Non-pigmented ciliary epithelial cell (primary cell): ENCODE results near the gene TMEM154.
"Not testable (repeated sequence)": the region's sequence is repeated elsewhere in the genome, so short reads cannot be mapped to it uniquely, and the experiment has no call there.

Experiments
- DNase-seq: peaks from one replicate; pipeline ENCODE4 v3.0.0-alpha.2; 2010; ENCODE audit warnings: low read depth

Gene TMEM154

GRCh38 chr4:152667781-152668180 is 12.0 kb downstream of the TMEM154 start:
- no peak for DNase-seq

- DNase-seq = no peak
These were observed 12.9 kb downstream of the TMEM154 start for GRCh38 chr4:152666946-152667345.

DNA sequence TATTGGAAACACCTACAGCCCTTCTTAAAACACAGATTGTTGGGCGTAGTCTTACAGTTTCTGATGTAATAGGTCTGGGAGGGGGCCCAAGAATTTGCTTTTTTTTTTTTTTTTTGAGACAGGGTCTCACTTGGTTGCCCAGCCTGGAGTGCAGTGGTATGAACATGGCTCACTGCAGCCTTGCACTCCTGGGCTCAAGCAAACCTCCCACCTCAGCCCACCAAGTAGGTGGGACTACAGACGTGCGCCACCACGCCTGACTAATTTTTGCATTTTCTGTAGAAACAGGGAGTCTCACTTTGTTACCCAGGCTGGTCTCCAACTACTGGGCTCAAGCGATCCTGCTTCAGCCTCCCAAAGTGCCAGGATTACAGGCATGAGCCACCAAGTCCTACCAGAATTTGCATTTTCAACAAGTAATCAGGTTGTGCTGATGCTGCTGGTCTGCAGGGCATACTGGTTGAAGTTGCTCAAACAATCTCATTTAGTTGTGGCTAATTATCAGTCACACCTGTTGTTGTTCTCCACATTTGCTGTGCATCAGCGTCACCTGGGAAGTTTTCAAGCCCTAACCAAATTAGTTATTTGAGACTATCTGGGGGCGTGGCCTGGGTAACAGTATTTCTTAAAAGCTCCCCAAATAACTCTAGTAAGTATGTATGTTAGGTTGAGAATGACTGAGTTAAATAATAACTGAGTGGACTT is 14.0 kb downstream of the TMEM154 start:
- DNase-seq = no peak

GRCh38 chr4:152664067-152664378 is 15.8 kb downstream of the TMEM154 start:
- DNase-seq = not testable (repeated sequence)

DNA sequence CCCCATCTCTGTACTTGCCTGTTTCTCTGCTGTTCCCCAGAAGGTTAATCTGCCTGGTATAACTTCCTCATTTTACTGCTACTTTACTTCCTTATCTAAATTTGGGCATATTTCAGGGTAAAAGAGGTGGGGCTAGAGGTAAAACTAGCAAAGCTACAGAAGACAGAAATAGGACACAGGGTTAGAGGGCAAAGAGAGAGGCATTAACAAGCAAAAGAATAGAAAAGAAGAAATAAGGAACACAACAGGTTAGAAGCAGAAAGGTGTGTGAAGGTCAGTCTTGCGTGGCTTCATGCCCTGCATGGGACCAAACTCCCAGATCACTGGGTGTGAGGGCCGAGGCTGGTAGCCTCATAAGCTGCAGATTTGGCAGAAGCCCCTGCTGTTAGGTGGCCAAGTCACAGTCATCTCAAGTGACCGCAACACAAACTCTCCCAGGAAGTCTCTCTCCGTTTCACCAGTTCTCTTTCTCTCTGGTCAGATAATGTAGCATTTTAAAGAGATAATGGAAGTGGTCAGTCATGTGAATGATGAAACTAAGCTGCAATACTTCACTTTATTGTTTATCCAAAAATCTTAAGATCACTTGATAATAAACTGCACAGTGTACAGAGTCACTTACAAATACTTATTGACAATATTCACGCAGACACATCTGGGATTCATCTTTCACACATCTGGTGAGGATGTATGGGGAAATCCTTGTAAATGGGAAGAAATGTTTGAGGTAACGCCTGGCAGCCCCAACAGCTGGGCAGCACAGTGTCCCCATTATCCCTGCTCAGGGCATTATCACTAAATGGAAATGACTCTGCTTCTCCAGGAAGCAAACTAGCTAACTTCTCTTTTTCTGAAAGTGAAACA is 16.4 kb downstream of the TMEM154 start:
- no peak for DNase-seq

DNA sequence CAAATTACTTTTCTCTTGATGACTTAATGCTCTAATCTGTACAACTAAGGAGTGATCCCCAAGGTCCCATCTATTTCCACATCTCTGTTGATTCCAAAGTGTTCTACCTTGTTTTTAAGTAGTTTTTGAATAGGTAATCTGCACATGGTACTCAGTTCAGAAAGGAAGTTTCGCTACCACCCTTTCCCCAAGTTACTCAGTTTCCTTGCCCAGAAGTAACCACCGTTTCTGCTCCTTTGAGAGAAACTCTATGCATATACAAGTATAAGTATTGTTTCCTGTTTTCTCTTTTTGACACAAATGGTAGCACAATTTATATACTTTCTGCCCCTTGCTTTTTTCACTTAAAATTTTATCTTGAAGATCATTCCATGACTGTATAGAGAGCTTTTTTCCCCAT is 18.1 kb downstream of the TMEM154 start:
- no peak for DNase-seq

- DNase-seq = no peak
These were observed 19.3 kb downstream of the TMEM154 start for GRCh38 chr4:152660526-152660925.

DNA sequence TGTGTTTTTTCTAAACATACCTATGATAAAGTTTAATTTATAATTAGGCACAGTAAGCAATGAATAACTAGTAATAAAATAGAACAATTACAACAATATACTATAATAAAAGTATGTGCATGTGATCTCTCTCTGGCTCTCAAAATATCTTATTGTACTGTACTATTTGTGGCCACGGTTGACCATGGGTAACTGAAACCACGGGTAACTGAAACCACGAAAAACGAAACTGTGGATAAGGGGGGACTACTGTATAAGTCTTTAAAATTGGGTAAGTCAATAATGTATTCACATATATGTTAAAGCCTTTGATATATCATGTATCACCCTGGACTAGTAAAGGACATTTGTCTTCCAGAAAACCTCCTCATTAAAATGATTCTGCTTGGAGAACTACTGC is 20.0 kb downstream of the TMEM154 start:
- no peak for DNase-seq

- DNase-seq = no peak
These were observed 22.1 kb downstream of the TMEM154 start for GRCh38 chr4:152657657-152658056.

DNA sequence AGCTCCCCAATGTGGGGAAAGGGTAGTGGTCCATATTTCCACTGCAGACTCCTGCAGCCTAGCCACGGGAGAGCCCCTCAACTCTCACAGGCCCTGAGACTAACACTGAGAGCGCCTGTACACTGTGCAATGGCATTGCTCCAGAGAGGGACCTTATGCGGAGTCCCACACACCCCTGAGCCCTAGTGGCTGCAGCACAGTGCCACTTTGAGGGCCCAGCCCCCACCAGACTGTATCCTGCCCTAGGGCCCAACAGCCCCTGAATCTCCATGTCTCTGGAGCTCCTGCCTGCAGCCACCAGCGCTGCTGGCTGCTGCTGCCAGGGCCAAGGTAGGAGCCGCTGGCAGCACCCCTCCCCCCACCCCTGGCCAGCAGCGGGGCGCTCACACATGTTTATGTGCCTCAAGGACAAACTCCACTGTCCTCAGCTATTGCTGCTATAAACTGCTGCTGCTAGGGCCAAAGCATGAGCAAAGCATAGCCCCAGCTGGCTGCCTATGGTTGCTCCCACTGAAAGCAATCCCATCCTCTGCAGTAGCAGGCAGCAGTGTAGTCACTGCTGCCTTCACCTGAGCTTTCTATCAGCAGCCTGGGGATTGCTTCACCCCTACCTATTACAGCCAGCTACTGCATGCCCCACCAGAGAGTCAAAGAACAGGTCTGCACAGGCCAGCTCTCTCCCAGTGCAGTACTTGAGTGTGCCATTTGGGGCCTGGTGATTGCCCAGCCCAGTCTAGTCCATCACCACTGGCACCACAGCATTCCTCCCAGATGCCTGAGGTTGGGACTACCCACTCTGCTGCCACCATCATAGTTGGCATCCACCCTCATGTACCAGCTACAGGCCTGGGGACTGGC is 24.3 kb downstream of the TMEM154 start:
- no peak for DNase-seq

DNA sequence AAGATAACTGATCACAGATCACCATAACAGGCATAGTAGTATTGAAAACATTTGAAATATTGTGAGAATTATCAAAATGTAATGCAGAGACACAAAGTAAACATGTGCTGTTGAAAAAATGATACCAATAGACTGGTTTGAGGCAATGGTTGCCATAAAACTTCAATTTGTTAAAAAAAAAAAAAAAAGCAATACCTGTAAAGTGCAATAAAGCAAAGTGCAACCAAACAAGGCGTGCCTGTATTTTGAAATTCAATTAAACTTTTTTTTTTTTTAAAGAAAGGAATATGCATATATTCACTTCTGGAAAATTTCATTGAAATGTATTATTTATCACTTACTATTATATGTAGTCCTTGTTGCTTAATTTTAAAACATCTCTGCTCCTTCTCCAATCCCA is 27.7 kb downstream of the TMEM154 start:
- DNase-seq = no peak

- no peak for DNase-seq
These were observed 28.2 kb downstream of the TMEM154 start for GRCh38 chr4:152651473-152652060.

GRCh38 chr4:152646221-152646620 is 33.6 kb downstream of the TMEM154 start:
- DNase-seq = no peak

GRCh38 chr4:152644130-152644529 is 35.7 kb downstream of the TMEM154 start:
- DNase-seq = no peak

GRCh38 chr4:152643153-152644035 is 36.4 kb downstream of the TMEM154 start:
- DNase-seq = no peak

DNA sequence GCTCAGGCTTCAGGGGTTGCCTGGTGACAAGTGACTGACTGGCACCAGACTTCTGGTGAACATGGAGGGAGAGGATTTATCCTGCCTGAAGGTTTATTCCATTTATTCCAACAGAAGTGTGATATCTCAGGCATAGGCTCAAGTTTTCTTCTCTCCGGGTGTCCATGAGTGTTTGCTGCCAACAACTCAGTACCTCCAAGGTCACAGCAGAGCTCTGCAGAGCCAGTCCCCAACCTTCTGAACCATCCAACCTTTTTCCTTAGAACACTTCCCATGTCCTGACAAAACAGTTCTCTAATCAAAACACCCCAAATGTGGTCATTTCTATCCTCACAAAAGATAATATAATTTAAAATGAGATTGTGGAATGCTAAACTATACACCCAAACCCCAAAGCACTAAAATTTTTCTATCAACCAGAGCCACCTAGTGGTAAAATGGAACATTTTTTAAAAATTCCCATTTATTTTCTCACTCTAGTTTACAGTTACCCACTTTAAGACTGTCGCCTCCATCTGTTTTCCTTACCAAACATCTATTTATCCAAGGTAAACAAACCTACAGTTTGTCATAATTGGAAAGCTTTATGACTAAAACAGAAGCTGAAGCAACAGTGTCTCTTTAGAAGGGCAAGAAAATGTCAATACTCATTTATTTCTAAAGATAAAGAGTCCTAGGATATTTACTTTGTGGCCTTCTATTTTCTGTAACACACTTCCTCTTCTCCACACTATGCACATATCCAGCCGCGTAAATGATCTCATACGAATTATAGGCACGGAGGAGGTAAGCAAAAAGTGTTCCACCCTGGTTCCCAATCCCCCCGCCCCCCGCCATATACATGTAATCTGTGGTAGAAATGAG is 39.5 kb downstream of the TMEM154 start:
- no peak for DNase-seq

DNA sequence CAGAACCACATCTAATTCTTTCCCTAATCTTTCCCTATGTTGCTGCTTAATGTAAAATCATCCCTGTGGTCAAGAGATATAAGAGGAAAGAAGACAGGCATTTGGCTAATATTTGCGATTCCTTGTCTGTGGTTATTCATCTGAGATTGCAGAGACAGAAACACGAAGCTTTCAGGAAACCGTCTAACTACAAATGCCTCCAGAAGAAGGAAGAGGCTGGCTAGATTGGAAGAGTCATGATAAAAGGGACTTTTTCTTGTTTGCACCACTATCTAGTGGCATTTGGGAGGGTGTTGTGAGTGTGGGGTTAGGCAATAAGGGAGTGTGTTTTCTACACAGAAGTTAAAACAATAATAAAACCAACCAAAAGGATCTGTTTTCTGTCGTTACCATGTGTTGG is 43.9 kb downstream of the TMEM154 start:
- DNase-seq = no peak

DNA sequence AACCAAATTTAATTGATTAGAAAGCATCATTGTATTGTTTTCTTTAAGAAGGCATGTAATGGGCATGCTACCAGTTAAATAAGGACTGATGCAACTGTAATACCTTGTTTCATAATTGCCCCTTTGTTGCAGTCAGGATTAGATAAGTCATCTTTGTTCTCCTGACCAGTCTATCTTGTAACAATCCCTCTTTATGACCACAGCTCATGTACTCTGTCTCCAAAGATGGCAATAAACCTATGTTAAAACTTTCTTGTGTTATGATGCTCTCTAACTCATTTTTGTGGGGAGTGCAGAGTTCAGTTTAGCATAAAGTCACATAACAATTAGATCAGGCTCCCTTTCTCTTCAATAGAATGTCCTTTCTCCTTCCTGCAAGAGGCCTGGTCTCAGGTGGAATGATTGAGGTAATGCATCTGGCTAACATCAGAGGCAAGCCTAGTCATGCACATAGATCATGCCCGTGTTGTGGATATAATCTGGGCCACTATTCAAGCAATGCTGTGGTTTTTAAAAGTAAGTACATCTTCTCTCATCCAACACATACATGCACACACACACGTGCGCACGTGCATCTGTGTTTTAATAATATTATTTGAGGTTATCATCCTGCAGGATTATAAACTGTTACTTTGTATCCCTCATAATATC is 45.6 kb downstream of the TMEM154 start:
- DNase-seq = no peak

GRCh38 chr4:152633118-152633517 is 46.7 kb downstream of the TMEM154 start:
- DNase-seq = no peak

DNA sequence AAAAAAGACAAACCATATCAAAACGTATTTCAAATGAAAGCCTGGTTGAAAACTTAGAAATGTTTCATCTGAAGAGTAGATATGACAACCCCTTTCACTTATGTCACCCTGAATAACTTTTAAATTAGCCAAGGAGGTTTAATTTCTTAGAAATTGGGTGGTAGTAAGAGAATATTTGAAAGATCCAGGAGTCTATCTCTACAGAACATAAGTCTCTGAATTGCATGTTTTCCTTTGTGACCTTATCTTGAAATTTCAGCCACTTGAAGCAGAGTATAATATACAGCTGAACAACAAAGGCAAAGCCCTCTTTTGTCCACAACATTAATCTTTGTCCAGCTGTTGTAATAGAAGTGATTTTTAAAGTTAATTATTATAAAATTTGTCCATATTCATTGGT is 49.5 kb downstream of the TMEM154 start:
- no peak for DNase-seq
